HG03354 (cell line): ENCODE results near the gene FAR1.
"Not testable (repeated sequence)": the region's sequence is repeated elsewhere in the genome, so short reads cannot be mapped to it uniquely, and the experiment has no call there.

Source experiments
- ATAC-seq: cut with Tn5 transposase; IDR thresholded peaks from one replicate; pipeline ENCODE4 v1.9.1; 2021; ENCODE audit warnings: mild to moderate bottlenecking; ENCODE audit not compliant: unreplicated experiment, poor library complexity, severe bottlenecking

Gene FAR1

DNA sequence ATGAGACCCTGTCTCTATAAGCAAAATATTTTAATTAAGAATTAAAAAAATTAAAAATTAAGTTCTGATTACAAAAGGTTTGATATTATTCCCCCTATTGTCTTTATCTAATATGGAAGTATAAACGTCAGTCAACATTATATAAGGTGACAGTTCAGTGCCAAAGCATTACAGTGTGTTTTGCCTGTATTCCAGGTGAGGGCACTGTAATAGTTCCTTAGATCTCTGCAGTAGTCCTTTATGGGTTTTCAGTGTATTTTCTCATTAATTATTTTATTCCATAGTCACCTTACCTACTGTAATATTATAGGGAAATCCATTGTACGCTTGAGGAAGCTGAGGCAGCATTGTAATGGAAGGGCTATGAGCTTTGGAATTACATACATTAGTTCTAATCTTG, 33.0 kb downstream of the FAR1 start:
- no peak for ATAC-seq

DNA sequence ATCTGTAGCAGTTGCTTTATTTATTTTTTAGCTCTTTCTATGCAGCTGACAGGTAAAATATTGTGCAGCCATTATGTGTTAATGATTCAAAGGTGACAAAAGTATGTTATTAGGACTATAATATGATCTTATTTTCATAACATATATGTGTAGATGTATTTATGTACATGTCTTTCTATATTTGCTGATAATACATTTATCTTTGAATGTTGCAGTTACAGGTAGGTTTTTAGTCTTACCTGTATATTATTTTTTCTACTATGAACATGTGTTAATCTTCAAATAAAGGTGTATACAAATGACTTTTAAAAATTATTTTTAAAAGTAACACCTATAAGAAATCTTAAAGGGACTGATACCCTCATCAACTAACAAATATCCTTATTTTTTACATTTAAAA, 33.6 kb downstream of the FAR1 start:
- no peak for ATAC-seq

DNA sequence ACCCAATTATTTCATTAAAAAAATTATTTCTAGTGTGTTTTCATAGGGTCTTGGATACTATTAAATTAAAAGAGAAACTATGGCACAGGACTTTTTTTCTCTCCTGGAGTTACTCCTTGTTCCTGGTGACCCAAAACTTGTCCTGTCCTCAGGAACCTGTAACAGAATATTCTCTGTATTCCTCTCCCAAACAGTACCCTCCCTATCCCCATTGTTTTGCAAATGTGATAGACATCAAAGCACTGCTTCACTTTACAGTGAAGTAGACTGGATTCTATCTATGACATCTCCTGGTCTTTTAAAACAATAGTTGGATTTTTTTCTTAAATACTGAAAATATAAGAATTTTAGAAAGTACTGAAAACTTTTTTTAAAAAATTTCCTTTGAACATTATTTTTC, 37.2 kb downstream of the FAR1 start:
- no peak for ATAC-seq

- no peak for ATAC-seq
These were observed 45.5 kb downstream of the FAR1 start for GRCh38 chr11:13713982-13714381.

DNA sequence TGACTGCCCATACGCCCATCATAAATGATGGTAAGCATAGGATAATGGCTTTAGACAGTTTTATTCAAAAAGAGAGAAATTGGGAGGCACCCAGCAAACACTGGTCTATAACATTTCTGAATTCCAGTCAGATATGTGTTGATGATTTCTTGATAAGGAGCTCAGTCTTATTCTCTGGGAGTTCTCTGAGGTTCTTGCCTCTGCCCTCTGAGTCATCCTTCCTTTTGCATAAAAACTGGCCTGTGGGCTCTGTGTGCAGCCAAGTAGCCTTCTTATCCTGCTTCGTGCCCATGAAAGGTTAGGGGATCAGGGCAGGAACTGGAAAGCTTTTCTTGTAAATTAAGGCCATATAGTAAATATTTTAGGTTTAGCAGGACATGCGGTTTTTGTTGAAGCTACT, 48.9 kb downstream of the FAR1 start:
- no peak for ATAC-seq

DNA sequence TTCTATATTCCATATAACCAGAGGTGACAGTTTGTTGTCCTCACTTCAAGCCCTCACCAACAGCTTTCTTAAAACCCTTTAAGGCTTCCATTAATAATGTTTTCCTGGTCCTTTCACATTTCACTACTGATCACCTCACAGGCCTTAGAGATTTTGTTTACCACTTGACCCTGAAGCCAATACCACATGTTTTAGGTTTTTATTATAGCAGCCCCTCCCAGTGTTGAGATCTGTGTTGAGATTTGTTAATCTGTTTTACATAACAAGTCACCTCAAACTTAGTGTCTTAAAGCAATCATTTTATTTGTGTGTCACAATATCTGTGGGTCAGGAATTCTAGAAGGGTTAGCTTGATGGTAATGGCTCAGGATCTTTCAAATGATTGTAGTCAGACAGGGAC, 49.9 kb downstream of the FAR1 start:
- ATAC-seq = no peak

DNA sequence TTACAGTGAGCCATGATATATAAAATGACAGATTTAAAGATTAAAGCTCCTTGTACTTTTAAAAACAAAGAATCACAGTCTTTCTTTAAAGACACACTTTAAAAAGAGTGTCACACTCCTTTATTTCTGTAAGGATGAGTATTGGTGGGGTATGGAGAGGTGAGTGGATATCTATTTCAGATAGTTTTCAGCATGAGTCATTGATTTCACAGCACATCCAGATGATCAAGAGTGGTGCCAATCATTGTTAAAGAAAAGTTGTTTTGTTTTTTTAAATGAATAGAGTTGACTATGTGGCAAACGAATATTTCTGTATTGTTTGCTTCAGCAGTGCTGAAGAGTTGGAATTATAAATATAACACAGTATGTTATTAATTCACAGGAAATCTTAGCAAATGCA, 52.5 kb downstream of the FAR1 start:
- no peak for ATAC-seq

DNA sequence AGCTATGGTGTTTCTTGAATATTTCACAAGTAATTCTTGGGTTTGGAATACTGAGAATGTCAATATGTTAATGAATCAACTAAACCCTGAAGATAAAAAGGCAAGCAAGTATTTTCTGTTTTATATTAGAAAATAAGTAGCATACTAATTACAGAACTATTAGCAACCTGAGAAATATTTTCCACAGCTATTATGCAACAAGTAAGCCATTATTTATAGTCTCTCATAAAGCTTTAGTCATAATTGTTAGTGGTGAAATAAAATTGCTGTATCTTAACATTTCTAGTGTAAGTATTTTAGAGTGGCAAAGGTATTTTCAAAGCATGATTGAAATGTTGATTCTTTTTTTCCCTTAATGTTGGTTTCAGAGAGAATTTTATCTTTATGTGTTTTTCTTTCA, 53.3 kb downstream of the FAR1 start:
- ATAC-seq = no peak

- no peak for ATAC-seq
These were observed 58.0 kb downstream of the FAR1 start for GRCh38 chr11:13726456-13726855.

GRCh38 chr11:13728076-13728475, 59.6 kb downstream of the FAR1 start:
- no peak for ATAC-seq

DNA sequence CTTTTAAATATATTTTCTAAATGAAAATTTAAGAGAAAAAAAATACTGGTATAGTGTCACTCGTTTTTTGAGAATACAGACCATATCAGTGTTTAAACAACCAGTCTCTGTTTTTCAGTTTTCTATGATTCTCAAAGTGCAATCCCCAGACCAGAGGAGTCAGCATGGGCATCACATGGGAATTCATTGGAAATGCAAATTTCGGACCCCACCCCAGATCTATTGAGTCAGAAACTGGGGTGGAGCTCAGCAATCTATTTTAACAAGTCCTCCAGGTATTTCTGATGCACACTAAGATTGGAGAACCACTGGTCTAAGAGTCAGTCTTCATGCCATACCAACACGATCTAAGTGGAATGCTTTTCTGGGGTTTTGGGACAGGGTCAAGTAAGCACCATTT, 66.1 kb downstream of the FAR1 start:
- no peak for ATAC-seq

- ATAC-seq = no peak
These were observed 76.7 kb downstream of the FAR1 start for GRCh38 chr11:13745165-13745564.

GRCh38 chr11:13753316-13753715, 84.8 kb downstream of the FAR1 start:
- ATAC-seq = not testable (repeated sequence)

GRCh38 chr11:13759050-13759449, 90.6 kb downstream of the FAR1 start:
- ATAC-seq = no peak

DNA sequence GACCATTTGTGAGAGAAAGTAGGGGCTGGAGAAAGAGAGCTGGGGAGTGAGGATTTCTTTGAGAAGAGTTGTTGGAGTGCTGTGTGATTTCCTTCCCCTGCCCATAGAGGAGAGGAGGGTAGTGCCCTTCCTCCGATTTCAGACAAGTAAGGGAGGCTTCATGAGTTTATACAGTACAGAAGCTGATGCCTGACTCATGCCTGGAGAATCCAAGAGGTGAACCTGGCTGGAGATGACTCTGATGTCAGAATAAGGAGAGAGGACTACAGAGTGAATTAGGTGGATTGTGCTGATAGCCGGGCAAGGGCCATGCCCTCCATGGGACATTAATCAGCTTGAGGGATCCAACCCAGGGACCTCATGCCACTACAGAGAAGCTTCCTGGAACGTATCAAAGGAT, 91.6 kb downstream of the FAR1 start:
- ATAC-seq = no peak

- ATAC-seq = no peak
These were observed 92.8 kb downstream of the FAR1 start for GRCh38 chr11:13761250-13761649.

GRCh38 chr11:13761716-13762115, 93.2 kb downstream of the FAR1 start:
- no peak for ATAC-seq

- no peak for ATAC-seq
These were observed 94.2 kb downstream of the FAR1 start for GRCh38 chr11:13762718-13763117.

DNA sequence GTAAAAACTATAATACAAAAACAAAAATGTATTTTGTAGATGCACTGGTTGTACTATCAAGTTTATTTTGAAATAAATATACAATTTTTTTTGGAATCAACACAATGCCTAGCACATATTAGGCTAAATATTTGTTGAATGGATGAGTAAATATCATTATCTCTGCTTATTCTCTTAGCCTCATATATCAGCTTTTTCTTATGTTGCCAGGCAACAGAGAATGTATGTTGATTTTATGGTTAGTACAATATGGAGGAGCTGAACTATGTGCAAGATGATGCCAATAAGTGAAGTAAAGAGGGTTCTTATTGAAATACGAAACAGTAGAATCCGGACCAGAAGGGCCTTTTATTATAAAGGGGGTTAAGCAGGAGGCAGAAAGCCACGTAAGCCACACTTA, 94.9 kb downstream of the FAR1 start:
- ATAC-seq = no peak

DNA sequence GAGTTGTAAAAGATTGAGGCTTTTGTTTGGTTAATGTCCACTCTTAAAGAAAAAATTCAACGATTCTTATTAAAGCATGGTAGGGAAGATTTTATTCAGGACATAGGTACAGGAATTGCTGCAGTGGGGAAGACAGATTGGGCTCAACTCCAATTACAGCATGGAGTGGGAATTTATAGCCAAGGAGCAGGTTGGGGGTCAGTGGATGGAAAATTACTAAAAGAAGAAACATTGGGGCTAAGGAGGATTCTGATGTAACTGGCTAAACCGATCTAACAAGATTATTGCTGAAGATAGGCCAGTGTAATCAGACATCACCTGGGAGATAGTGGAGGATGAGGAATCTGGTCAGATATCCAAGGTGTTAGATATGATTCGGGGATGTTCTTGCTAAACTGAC, 97.4 kb downstream of the FAR1 start:
- ATAC-seq = no peak

- ATAC-seq = no peak
These were observed 99.0 kb downstream of the FAR1 start for GRCh38 chr11:13767471-13767870.

DNA sequence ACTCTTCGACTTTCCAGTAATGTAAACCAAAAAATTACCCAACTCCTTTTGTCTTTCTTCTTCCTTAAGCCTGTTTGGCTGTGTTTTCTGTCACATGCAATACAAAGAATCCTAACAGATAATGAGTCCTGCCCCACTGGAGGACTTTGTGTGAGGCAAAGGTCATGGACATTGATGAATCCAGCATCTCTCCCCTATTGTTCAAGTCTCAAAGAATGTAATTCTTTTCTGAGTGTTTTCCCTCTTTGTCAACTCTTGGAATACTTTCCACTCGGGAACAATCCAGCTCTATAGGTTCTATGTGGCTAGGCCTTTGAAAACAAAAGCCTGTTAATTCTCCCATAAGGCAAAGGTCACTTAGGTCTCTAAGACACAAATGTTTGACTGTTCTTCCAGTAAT, 100.7 kb downstream of the FAR1 start:
- ATAC-seq = no peak

GRCh38 chr11:13771151-13771550, 102.7 kb downstream of the FAR1 start:
- no peak for ATAC-seq
